Breast epithelium (tissue), 4 donors: ENCODE measurements around the gene ABCB1. TPM values are rescaled to one million over a fixed set of nuclear protein-coding genes. Genes with fewer than 3 reads are reported as not detected.

Experiments
- DNase-seq, 2 donors: peaks; one replicate each; pipeline ENCODE4 v3.0.0-alpha.2; 2019; ENCODE audit warnings: low spot score in 2 of 2
- H3K27ac ChIP-seq, 2 donors: fragments of 200-600 bp; sonication (generic) in 1 of 2; one replicate each; pipeline ENCODE4 v1.5.1; 2016 to 2019; ENCODE audit warnings: mild to moderate bottlenecking in 1 of 2
- H3K27me3 ChIP-seq, 2 donors: fragments of 200-600 bp; sonication (generic) in 1 of 2; one replicate each; pipeline versions ENCODE4 v1.5.1 to v1.6.0; 2017 to 2019; ENCODE audit warnings: control low read depth in 1 of 2, mild to moderate bottlenecking in 1 of 2
- H3K36me3 ChIP-seq: fragments of 200-600 bp; one replicate; pipeline ENCODE4 v1.5.1; 2019
- H3K4me1 ChIP-seq, 2 donors: fragments of 200-600 bp; sonication (generic); one replicate each; pipeline ENCODE4 v1.5.1; 2016 to 2019; ENCODE audit warnings: control low read depth in 1 of 2
- H3K4me3 ChIP-seq, 3 donors: fragments of 200-600 bp; sonication (generic); 1 replicate in 2 of 3; 2 replicates in 1 of 3; pipeline ENCODE4 v1.5.1; 2016 to 2019; ENCODE audit warnings: mild to moderate bottlenecking in 3 of 3, moderate library complexity in 2 of 3
- H3K9me3 ChIP-seq, 2 donors: fragments of 200-600 bp; sonication (generic) in 1 of 2; one replicate each; pipeline ENCODE4 v1.5.1; 2016 to 2019; ENCODE audit warnings: control low read depth in 1 of 2
- CTCF ChIP-seq, 3 donors: fragments of 450-650 bp; IDR thresholded peaks; one replicate each; pipeline ENCODE4 v1.5.1; 2016 to 2017; ENCODE audit warnings: antibody characterized with exemption in 3 of 3, mild to moderate bottlenecking in 3 of 3, moderate library complexity in 3 of 3
- POLR2A ChIP-seq: fragments of 450-650 bp; IDR thresholded peaks from one replicate; pipeline ENCODE4 v1.6.1; 2016; ENCODE audit warnings: antibody characterized with exemption, mild to moderate bottlenecking, moderate library complexity
- POLR2AphosphoS5 ChIP-seq, 3 donors: sonication (generic); formaldehyde crosslinking; IDR thresholded peaks; one replicate each; pipeline ENCODE4 v1.6.1; 2017; ENCODE audit warnings: antibody characterized with exemption in 3 of 3
- intact Hi-C: fragments of 100-400 bp; cut with DNase I; formaldehyde crosslinking; loops from one replicate; pipeline ENCODE4 v1.15.1; 2023; ENCODE audit warnings: low total_unique reads
- total RNA-seq, 3 donors: library from RNA; depleted of rRNA; stranded (reverse); fragments of >200 nt; gene quantifications; one replicate each; pipeline ENCODE4 v1.1.0, GENCODE V29; 2016

The ABCB1 gene
- total RNA-seq, 3 donors from 2014 or later = 3.2 to 14.9 (median 12.8) TPM

- TF ChIP-seq POLR2AphosphoS5 (IDR thresholded peaks at IDR 0.05) (no peak), CTCF (IDR thresholded peaks at IDR 0.05) (no peak), POLR2A (no peak)
- H3K4me1 ChIP-seq = no peaks in the 10 kb centered on the region
- H3K9me3 ChIP-seq = no peaks in the 10 kb centered on the region
- H3K4me3 ChIP-seq = no peak overlapping the region
- H3K27me3 ChIP-seq = no peaks in the 10 kb centered on the region
- no peaks in the 10 kb centered on the region for H3K36me3 ChIP-seq
- intact Hi-C loops = no loop called here
- DNase-seq = no peak
- no peak overlapping the region for H3K27ac ChIP-seq
These were observed 144.4 kb downstream of the ABCB1 start for GRCh38 chr7:87456247-87456646.

Other genes starting within 250 kb of the ABCB1 start
- gene ABCB4, start 125.2 kb downstream of the ABCB1 start, total RNA-seq = 1 to 10 TPM in 2 of 3 donors, under 1 TPM in 1; 0.33 to 2.8 (median 1.3) TPM
- gene RUNDC3B, start 27.5 kb upstream of the ABCB1 start, total RNA-seq = 1 to 10 TPM; 2.0 to 4.8 (median 4.6) TPM